HG02885 (cell line): ENCODE measurements around the gene ZDBF2.
"Not testable (repeated sequence)": the region's sequence is repeated elsewhere in the genome, so short reads cannot be mapped to it uniquely, and the experiment has no call there.

Experiments used
- ATAC-seq: cut with Tn5 transposase; IDR thresholded peaks from one replicate; pipeline ENCODE4 v1.9.1; 2021; ENCODE audit warnings: mild to moderate bottlenecking; ENCODE audit not compliant: unreplicated experiment, poor library complexity

ZDBF2 gene

GRCh38 chr2:206274434-206275311 is at the start of gene ZDBF2:
ZDBF2 (plus strand) TSS chr2:206274663; CDS start chr2:206281850, 7,187 bp downstream.
- ATAC-seq = peak; percentile 88

GRCh38 chr2:206225435-206226232 is 48.8 kb upstream of the ZDBF2 start:
- ATAC-seq = peak; percentile 97

GRCh38 chr2:206228636-206229035 is 45.8 kb upstream of the ZDBF2 start:
- ATAC-seq = not testable (repeated sequence)

- ATAC-seq = no peak
Observed at GRCh38 chr2:206229642-206230041, 44.8 kb upstream of the ZDBF2 start.

- no peak for ATAC-seq
Observed at GRCh38 chr2:206230060-206230762, 44.3 kb upstream of the ZDBF2 start.

GRCh38 chr2:206231669-206232286 is 42.7 kb upstream of the ZDBF2 start:
- no peak for ATAC-seq

GRCh38 chr2:206232287-206233035 is 42.0 kb upstream of the ZDBF2 start:
- ATAC-seq = no peak

- ATAC-seq = no peak
Observed at GRCh38 chr2:206239157-206239556, 35.3 kb upstream of the ZDBF2 start.

GRCh38 chr2:206240327-206240726 is 34.1 kb upstream of the ZDBF2 start:
- no peak for ATAC-seq

- no peak for ATAC-seq
Observed at GRCh38 chr2:206241736-206242135, 32.7 kb upstream of the ZDBF2 start.

GRCh38 chr2:206245265-206245672 is 29.2 kb upstream of the ZDBF2 start:
- no peak for ATAC-seq

- ATAC-seq = peak; percentile 72
Observed at GRCh38 chr2:206250041-206250897, 24.2 kb upstream of the ZDBF2 start.

GRCh38 chr2:206253125-206253776 is 21.2 kb upstream of the ZDBF2 start:
- no peak for ATAC-seq

- no peak for ATAC-seq
Observed at GRCh38 chr2:206253777-206254166, 20.7 kb upstream of the ZDBF2 start.

GRCh38 chr2:206255003-206255402 is 19.5 kb upstream of the ZDBF2 start:
- no peak for ATAC-seq

- no peak for ATAC-seq
Observed at GRCh38 chr2:206256706-206257205, 17.7 kb upstream of the ZDBF2 start.

- no peak for ATAC-seq
Observed at GRCh38 chr2:206257350-206257749, 17.1 kb upstream of the ZDBF2 start.

- ATAC-seq = no peak
Observed at GRCh38 chr2:206257861-206258260, 16.6 kb upstream of the ZDBF2 start.
